IgD-negative memory B cell (primary cell): ENCODE data around the gene SYT2. TPM values are rescaled to one million over a fixed set of nuclear protein-coding genes. Genes with fewer than 3 reads are reported as not detected.
"Not testable (repeated sequence)": the region's sequence is repeated elsewhere in the genome, so short reads cannot be mapped to it uniquely, and the experiment has no call there.

Source experiments
- H3K27ac Mint-ChIP-seq, 3 donors: one replicate each; pipeline ENCODE4 v1.8.0; 2020 to 2022; ENCODE audit warnings: mild to moderate bottlenecking in 3 of 3, mixed read lengths in 3 of 3, moderate library complexity in 1 of 3
- H3K27me3 Mint-ChIP-seq: one replicate; pipeline ENCODE4 v1.8.0; 2021; ENCODE audit warnings: mixed read lengths
- H3K36me3 Mint-ChIP-seq: one replicate; pipeline ENCODE4 v1.8.0; 2020; ENCODE audit warnings: mild to moderate bottlenecking, mixed read lengths
- H3K4me1 Mint-ChIP-seq, 3 donors: one replicate each; pipeline ENCODE4 v1.8.0; 2020 to 2022; ENCODE audit warnings: mixed read lengths in 3 of 3, mild to moderate bottlenecking in 1 of 3
- H3K4me3 Mint-ChIP-seq, 4 donors: one replicate each; pipeline ENCODE4 v1.8.0; 2020 to 2022; ENCODE audit warnings: mild to moderate bottlenecking in 4 of 4, mixed read lengths in 4 of 4, moderate library complexity in 3 of 4
- H3K9me3 Mint-ChIP-seq, 3 donors: one replicate each; pipeline ENCODE4 v1.8.0; 2020 to 2021; ENCODE audit warnings: mixed read lengths in 3 of 3, mild to moderate bottlenecking in 1 of 3
- polyA plus RNA-seq: library from polyadenylated mRNA; unstranded; fragments of 300-500 nt; fragmentation: Illumina TruSeq; gene quantifications from one replicate; pipeline ENCODE4 v1.2.3, GENCODE V29; 2021

SYT2 gene
- polyA plus RNA-seq, 1 donor from 2014 or later: not detected

- H3K27me3 Mint-ChIP-seq: peaks cover 24% of the 10 kb centered on the region
- not testable (repeated sequence) for H3K9me3 Mint-ChIP-seq, H3K4me1 Mint-ChIP-seq, H3K27ac Mint-ChIP-seq, H3K36me3 Mint-ChIP-seq, H3K4me3 Mint-ChIP-seq
Observed at GRCh38 chr1:202714202-202714601, 3.9 kb upstream of the SYT2 start.

DNA sequence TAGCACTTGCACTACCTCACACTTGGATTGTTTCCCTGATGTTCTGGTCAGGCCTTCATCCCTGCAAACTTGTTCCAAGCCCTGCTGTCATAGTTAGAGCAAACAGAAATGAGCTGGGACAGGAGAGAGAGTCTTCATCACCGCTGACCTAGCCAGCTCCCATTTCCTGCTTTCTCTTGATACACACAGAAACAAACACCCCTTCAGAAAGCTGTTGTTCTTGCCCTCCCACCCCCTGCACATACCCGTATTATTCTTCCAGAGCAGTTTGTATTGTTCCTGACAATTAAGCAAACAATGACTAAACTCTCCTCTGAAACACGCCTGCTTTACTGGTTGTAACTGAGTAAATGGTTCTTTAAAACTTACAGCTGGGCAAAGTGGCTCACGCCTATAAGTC lies 2.9 kb upstream of the SYT2 start:
- Mint-ChIP-seq H3K27me3 (peaks cover 30% of the 10 kb centered on the region), H3K9me3 (no peaks in the 10 kb centered on the region), H3K4me1 (peaks cover 0 to 2% (median 2%) of the 10 kb centered on the region in 3 donors), H3K4me3 (no peak overlapping the region), H3K27ac (peak overlapping the region in 1 of 3 donors; percentile 64), H3K36me3 (no peaks in the 10 kb centered on the region)

- H3K4me1 Mint-ChIP-seq: peaks cover 0 to 2% (median 2%) of the 10 kb centered on the region in 3 donors
- H3K36me3 Mint-ChIP-seq: no peaks in the 10 kb centered on the region
- no peak overlapping the region for H3K27ac Mint-ChIP-seq
- H3K4me3 Mint-ChIP-seq: peak overlapping the region in 1 of 4 donors; percentile 82
- H3K9me3 Mint-ChIP-seq: no peaks in the 10 kb centered on the region
- H3K27me3 Mint-ChIP-seq: peaks cover 39% of the 10 kb centered on the region
Observed at GRCh38 chr1:202711949-202712635, 1.8 kb upstream of the SYT2 start.

DNA sequence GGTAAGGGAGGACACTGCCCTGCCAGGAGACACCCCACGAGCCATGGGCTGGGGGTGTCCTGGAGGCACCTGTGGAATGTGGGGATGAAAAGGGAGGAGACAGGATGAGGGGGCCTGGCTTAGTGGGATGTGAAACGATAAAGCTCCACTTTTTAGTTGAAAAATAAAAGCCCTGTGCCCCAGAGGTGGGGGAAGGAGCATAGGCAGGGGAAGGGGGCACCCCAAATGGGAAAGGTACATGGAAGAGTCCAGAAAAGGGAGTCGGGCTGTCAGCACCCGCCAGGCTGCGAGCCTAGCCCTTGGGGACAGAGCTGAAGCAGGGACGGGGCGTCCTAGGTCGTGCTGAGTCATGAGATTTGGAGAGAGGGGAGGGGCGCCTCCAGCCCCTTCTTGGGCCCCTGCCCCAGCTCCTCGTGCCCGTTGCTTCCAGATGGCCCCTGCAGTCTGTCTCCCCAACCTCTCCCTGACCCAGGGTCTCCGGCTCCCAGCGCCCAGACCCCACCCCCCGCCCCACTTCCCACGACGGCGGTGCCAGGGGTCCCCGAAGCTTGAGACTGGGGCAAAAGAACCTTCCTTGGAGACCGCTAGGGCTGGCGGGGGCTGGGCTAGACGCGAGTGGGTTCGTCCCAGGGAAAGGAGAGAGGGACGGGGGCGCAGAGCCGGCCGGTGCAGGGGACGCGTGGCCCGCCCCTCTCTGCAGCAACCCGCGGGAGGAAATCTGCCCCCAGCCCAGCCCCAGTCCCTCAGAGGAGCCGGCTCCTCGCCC lies 795 bp downstream of the SYT2 start:
- no peak overlapping the region for H3K27ac Mint-ChIP-seq
- peaks cover 0 to 2% (median 2%) of the 10 kb centered on the region in 3 donors for H3K4me1 Mint-ChIP-seq
- no peaks in the 10 kb centered on the region for H3K9me3 Mint-ChIP-seq
- no peaks in the 10 kb centered on the region for H3K36me3 Mint-ChIP-seq
- peaks cover 52% of the 10 kb centered on the region for H3K27me3 Mint-ChIP-seq
- peak overlapping the region in 1 of 4 donors; percentile 78 for H3K4me3 Mint-ChIP-seq

- peaks cover 58% of the 10 kb centered on the region for H3K27me3 Mint-ChIP-seq
Observed at GRCh38 chr1:202708456-202709275, 1.6 kb downstream of the SYT2 start.

GRCh38 chr1:202706851-202707250 lies 3.4 kb downstream of the SYT2 start:
- Mint-ChIP-seq H3K4me3 (no peak overlapping the region), H3K4me1 (peaks cover 0 to 2% (median 0%) of the 10 kb centered on the region in 3 donors), H3K9me3 (no peaks in the 10 kb centered on the region), H3K36me3 (peaks cover 1% of the 10 kb centered on the region), H3K27me3 (peaks cover 57% of the 10 kb centered on the region), H3K27ac (no peak overlapping the region)

More at GRCh38 chr1:202708456-202709275, 1.6 kb downstream of the SYT2 start:
- Mint-ChIP-seq H3K9me3 (no peaks in the 10 kb centered on the region), H3K4me3 (no peak overlapping the region), H3K4me1 (peaks cover 0 to 2% (median 2%) of the 10 kb centered on the region in 3 donors), H3K27ac (no peak overlapping the region), H3K36me3 (no peaks in the 10 kb centered on the region)

DNA sequence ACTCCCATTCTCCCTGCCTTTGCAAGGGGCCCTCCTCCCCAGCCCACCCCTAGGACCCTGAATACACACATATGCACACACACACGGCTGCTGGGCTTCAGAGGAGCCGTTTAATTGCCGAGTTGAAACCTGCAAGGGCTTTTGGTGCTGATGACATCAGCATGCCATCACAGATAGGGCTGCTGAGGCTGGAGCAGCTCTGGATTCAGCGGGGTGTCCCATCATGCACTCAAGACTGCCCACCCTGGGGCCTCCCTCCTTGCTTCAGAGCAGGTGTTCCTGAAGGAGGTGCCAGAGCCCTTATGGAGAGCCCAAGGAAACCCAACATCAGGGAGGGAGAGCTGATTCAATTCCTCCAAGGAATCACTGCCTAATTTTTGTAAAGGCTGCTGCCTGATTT lies 5.7 kb downstream of the SYT2 start:
- Mint-ChIP-seq H3K27ac (no peak overlapping the region), H3K36me3 (peaks cover 1% of the 10 kb centered on the region), H3K4me1 (peaks cover 0 to 2% (median 0%) of the 10 kb centered on the region in 3 donors), H3K9me3 (no peaks in the 10 kb centered on the region), H3K4me3 (peak overlapping the region in 1 of 4 donors; percentile 36), H3K27me3 (peaks cover 48% of the 10 kb centered on the region)

GRCh38 chr1:202703191-202703590 lies 7.1 kb downstream of the SYT2 start:
- Mint-ChIP-seq H3K27me3 (peaks cover 37% of the 10 kb centered on the region), H3K9me3 (no peaks in the 10 kb centered on the region), H3K4me3 (no peak overlapping the region), H3K27ac (no peak overlapping the region), H3K4me1 (no peaks in the 10 kb centered on the region), H3K36me3 (peaks cover 1% of the 10 kb centered on the region)

GRCh38 chr1:202702088-202702487 lies 8.2 kb downstream of the SYT2 start:
- Mint-ChIP-seq H3K4me3 (no peak overlapping the region), H3K27me3 (peaks cover 28% of the 10 kb centered on the region), H3K4me1 (no peaks in the 10 kb centered on the region), H3K9me3 (no peaks in the 10 kb centered on the region), H3K27ac (no peak overlapping the region), H3K36me3 (peaks cover 1% of the 10 kb centered on the region)

DNA sequence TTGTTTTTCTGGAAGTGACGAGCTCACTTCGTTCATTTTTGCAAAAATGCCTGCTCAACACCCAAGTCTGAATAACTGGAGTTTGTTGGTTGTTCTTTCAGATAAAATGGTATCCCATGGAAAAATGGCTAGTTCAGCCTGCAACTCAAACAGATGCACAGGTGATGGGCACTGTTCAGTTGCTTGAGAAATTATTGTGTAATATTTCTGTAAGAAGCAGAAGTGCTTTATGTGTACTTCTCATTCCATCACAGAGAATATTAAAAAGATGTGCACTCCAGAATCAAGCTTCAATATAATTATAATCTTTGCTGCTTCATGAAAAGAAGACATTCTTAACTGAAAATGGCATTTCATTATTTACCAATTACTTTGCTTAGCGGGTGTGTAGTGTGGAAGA lies 9.1 kb downstream of the SYT2 start:
- Mint-ChIP-seq H3K9me3 (no peaks in the 10 kb centered on the region), H3K27me3 (peaks cover 26% of the 10 kb centered on the region), H3K27ac (no peak overlapping the region), H3K4me1 (no peaks in the 10 kb centered on the region), H3K4me3 (no peak overlapping the region), H3K36me3 (peaks cover 1% of the 10 kb centered on the region)

DNA sequence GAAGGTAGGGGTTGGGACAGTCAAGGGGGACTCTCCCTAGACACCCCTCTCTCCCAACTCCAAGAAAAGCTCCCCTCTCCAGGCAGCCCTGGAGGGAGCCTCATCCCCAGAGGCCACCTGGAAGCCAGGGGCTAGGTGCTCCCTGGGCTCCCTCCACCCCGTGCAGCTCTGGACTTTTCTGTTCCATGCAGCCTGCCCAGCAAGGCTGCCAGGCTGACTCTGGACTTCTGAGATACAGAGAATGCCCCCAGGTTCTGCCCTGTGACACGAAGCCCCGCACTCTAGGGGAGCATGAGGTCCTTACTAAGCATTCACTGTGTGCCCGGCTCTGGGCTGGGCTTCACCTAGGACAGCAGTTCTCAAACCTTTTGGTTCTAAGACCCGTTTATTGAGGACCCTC lies 10.2 kb downstream of the SYT2 start:
- Mint-ChIP-seq H3K36me3 (peaks cover 1% of the 10 kb centered on the region), H3K27me3 (peaks cover 25% of the 10 kb centered on the region), H3K27ac (no peak overlapping the region), H3K4me3 (no peak overlapping the region), H3K4me1 (no peaks in the 10 kb centered on the region), H3K9me3 (no peaks in the 10 kb centered on the region)

DNA sequence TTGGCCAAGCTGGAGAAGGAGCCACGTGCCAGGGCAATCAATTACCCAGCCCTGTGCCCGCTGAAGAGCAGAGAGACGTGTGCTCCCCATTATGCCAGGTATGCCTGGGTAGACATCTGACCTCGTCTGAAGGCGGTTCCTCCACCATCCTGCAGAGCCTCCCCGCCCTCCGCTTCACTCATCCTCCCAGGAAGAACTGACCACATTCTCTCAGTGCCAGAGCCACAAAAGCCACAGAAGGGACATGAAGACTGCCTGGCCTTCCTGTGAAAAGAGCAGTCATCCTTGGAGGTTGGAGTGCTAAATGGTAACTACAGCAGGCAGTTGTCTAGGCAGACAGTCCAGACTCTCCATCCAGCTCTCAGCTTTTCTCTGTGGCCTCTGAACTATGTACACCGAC lies 12.0 kb downstream of the SYT2 start:
- Mint-ChIP-seq H3K4me3 (no peak overlapping the region), H3K36me3 (peaks cover 1% of the 10 kb centered on the region), H3K9me3 (no peaks in the 10 kb centered on the region), H3K27me3 (peaks cover 16% of the 10 kb centered on the region), H3K4me1 (no peaks in the 10 kb centered on the region), H3K27ac (no peak overlapping the region)

DNA sequence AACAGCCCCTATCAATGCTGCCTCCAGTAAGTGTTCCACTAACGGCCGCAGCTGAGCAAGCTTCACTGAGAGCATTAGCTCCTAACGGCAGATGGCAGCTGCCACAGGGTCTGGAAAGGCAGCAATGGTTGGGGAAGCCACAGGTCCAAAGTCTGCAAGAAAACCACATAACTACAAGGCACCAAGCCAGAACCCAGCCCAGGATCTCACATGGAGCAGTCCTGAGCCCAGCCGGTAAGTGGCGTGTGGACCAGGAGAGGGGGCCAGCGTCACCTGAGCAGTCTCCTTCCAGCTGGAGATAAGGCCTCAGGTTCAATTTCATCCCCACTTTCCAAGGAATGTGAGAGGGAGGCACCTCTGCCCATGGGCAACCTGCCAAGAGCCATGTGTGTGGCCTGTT lies 13.2 kb downstream of the SYT2 start:
- Mint-ChIP-seq H3K9me3 (no peaks in the 10 kb centered on the region), H3K36me3 (no peaks in the 10 kb centered on the region), H3K4me1 (no peaks in the 10 kb centered on the region), H3K4me3 (no peak overlapping the region), H3K27me3 (peaks cover 18% of the 10 kb centered on the region), H3K27ac (no peak overlapping the region)

DNA sequence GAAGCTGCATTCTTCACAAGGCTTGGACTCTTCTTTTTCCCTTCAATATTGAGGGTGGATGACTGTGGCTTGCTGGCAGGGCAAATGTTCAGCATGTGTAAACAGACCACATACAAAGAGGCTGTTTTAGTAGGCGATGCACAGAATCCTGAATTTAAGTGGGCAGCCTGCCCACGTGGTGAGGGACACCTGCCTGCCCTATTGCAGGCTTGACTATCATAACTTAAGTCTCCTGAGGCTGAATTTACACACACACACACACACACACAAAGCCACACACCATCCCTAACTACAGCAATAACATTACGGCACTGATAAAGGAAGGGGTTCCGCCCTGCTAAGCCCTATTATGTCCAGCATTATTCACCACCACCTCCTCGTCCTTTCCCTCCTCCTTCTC lies 15.9 kb downstream of the SYT2 start:
- H3K4me3 Mint-ChIP-seq: no peak overlapping the region
- no peak overlapping the region for H3K27ac Mint-ChIP-seq
- H3K27me3 Mint-ChIP-seq: peaks cover 21% of the 10 kb centered on the region
- H3K4me1 Mint-ChIP-seq: no peaks in the 10 kb centered on the region
- H3K9me3 Mint-ChIP-seq: peaks cover 0 to 3% (median 0%) of the 10 kb centered on the region in 3 donors
- H3K36me3 Mint-ChIP-seq: no peaks in the 10 kb centered on the region

DNA sequence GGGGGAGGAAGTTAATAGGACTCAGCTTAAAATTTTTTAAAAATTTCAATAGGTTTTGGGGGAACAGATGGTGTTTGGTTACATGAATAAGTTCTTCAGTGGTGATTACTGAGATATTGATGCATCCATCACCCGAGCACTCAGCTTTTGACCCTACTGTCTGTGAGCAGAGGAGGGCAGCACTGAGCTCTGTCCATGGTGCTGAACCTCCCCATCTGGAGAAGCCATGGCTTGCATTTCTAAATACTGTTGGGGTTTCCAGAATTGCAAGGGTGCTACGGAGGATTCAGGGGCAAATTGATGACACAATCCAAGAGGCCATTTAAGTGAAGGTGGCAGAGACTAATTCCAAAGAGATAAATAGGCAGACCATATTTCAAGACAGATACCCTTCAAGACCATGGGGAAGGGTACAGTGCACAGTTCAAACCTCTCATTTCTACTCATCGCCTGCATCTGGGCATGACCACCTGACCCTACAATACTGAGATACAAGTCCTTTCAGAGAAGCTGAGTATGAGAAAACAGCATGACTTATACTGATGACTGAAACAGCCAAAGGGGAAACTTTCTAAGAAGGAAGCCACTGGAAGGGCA lies 17.2 kb downstream of the SYT2 start:
- H3K27me3 Mint-ChIP-seq: peaks cover 28% of the 10 kb centered on the region
- no peak overlapping the region for H3K27ac Mint-ChIP-seq
- H3K9me3 Mint-ChIP-seq: peaks cover 0 to 6% (median 0%) of the 10 kb centered on the region in 3 donors
- no peak overlapping the region for H3K4me3 Mint-ChIP-seq
- no peaks in the 10 kb centered on the region for H3K36me3 Mint-ChIP-seq
- no peaks in the 10 kb centered on the region for H3K4me1 Mint-ChIP-seq
